ENCODE results near the gene WNK1.

The WNK1 gene

GRCh38 chr12:904010-904414, 151.6 kb downstream of the WNK1 start:
- no peak for DNase-seq (ENCODE audit: low read depth)
- TF ChIP-seq, protein P1, sequence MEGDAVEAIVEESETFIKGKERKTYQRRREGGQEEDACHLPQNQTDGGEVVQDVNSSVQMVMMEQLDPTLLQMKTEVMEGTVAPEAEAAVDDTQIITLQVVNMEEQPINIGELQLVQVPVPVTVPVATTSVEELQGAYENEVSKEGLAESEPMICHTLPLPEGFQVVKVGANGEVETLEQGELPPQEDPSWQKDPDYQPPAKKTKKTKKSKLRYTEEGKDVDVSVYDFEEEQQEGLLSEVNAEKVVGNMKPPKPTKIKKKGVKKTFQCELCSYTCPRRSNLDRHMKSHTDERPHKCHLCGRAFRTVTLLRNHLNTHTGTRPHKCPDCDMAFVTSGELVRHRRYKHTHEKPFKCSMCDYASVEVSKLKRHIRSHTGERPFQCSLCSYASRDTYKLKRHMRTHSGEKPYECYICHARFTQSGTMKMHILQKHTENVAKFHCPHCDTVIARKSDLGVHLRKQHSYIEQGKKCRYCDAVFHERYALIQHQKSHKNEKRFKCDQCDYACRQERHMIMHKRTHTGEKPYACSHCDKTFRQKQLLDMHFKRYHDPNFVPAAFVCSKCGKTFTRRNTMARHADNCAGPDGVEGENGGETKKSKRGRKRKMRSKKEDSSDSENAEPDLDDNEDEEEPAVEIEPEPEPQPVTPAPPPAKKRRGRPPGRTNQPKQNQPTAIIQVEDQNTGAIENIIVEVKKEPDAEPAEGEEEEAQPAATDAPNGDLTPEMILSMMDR (IDR thresholded peaks at IDR 0.05; ENCODE audit: insufficient read depth, low read depth, low read length, missing control alignments), result no peak
- H3K4me3 ChIP-seq (ENCODE audit: low read length), result no peak overlapping the region

DNA sequence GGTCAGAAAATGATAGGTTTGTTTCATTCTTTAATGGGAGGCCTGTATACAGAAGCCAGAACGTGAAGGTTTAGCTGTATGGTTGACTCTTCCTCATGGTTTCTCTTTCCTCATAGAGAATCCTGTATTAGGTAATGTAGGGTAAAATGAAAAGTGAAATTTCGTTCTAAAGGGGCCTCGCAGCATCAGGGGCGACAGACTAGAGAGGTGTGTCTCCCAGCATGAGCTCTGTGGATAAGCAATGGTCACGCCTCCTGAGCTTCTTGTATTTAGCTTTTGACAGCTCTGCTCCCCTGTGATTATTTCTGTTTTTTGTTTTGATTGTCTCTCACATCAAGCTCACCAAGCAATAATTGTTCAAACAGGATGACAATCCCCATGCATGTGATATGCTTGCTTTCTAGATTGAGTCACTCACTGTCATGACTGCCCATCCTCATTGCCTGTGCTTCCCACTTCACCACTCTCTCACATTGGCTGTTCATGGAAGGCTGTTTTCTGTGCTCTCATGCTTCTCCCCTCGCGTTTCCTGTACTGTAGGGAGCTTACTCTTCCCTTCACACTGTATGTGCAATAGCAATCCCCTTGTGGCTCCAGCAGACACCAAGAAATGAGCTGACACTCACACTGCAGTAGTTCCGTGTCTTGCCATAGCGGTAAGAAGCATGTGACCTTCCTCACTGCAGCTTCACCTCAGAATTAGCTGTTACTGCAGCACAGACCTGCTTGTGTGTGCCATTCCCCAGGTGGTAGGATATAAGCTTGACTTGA, 153.1 kb downstream of the WNK1 start:
- TF ChIP-seq, protein P1 (IDR thresholded peaks at IDR 0.05; ENCODE audit: insufficient read depth, low read depth, low read length, missing control alignments), result no peak
- no peak overlapping the region for H3K4me3 ChIP-seq (ENCODE audit: low read length)
- DNase-seq (ENCODE audit: low read depth), result no peak

- no peak overlapping the region for H3K4me3 ChIP-seq (ENCODE audit: low read length)
- TF ChIP-seq, protein P1 (IDR thresholded peaks at IDR 0.05; ENCODE audit: insufficient read depth, low read depth, low read length, missing control alignments), result no peak
- no peak for DNase-seq (ENCODE audit: low read depth)
Measured at GRCh38 chr12:906062-906585, 153.7 kb downstream of the WNK1 start.

- TF ChIP-seq, protein P1 (IDR thresholded peaks at IDR 0.05; ENCODE audit: insufficient read depth, low read depth, low read length, missing control alignments), result no peak
- no peak for DNase-seq (ENCODE audit: low read depth)
- no peak overlapping the region for H3K4me3 ChIP-seq (ENCODE audit: low read length)
Measured at GRCh38 chr12:907413-908185, 155.2 kb downstream of the WNK1 start.

GRCh38 chr12:909861-910260, 157.5 kb downstream of the WNK1 start:
- no peak overlapping the region for H3K4me3 ChIP-seq (ENCODE audit: low read length)
- TF ChIP-seq, protein P1 (IDR thresholded peaks at IDR 0.05; ENCODE audit: insufficient read depth, low read depth, low read length, missing control alignments), result no peak
- no peak for DNase-seq (ENCODE audit: low read depth)

GRCh38 chr12:910416-910815, 158.0 kb downstream of the WNK1 start:
- H3K4me3 ChIP-seq (ENCODE audit: low read length), result no peak overlapping the region
- DNase-seq (ENCODE audit: low read depth), result no peak
- TF ChIP-seq, protein P1 (IDR thresholded peaks at IDR 0.05; ENCODE audit: insufficient read depth, low read depth, low read length, missing control alignments), result no peak
